HG02840 (cell line): ENCODE data around the gene PSMD8.

ENCODE experiments used
- ATAC-seq: cut with Tn5 transposase; IDR thresholded peaks from one replicate; pipeline ENCODE4 v1.9.1; 2021; ENCODE audit warnings: mild to moderate bottlenecking, moderate library complexity, moderate number of reproducible peaks; ENCODE audit not compliant: unreplicated experiment, low FRiP score

The PSMD8 gene

GRCh38 chr19:38433268-38433733 is 58.9 kb downstream of the PSMD8 start, which contains the start of gene RYR1:
Gene RYR1 (plus strand): TSS chr19:38433691. CDS start chr19:38433830, 139 bp downstream.
- no peak for ATAC-seq
